ENCODE measurements around the gene IKZF1.

DNA sequence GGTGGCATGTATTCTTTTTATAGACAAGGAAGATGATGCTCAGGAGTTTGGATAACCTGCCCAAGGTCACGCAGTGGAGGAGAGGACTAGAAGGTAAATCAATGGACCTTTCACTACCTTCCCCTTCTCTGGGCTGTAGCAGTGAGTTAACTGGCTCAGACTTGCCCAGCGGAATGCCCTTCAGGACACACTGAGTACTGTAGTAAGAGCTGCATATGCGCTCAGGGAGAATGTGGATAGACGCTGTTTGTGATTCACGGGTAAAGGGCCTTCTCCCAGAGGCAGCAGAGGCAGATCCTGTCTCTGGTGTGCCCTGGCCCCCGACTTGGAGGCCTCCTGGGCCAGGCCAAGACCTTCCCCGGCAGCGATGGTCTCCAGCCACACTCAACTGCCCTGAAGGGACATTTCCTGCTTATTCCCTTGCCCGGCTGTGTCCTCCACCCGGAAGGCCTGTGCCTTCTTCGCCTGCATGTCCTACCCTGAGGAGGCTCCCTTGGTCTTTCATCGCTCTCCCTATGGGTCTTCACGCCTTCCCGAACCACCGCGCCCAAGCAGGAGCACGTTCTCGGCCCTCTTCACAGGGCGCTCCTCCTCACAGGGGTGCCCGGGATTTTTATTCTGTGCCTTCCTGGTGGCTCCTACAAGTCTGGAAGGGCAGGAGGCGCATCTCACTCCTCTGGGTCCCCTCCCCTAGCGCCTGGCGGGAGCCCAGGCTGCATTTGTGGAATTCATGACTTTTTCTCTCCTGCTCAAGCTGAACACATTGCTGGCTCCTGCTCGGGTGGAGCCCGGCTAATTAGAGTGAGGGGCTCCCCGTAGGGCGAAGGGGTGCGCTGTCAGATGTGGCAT is 1.8 kb upstream of the IKZF1 start:
- TF ChIP-seq, protein P1, sequence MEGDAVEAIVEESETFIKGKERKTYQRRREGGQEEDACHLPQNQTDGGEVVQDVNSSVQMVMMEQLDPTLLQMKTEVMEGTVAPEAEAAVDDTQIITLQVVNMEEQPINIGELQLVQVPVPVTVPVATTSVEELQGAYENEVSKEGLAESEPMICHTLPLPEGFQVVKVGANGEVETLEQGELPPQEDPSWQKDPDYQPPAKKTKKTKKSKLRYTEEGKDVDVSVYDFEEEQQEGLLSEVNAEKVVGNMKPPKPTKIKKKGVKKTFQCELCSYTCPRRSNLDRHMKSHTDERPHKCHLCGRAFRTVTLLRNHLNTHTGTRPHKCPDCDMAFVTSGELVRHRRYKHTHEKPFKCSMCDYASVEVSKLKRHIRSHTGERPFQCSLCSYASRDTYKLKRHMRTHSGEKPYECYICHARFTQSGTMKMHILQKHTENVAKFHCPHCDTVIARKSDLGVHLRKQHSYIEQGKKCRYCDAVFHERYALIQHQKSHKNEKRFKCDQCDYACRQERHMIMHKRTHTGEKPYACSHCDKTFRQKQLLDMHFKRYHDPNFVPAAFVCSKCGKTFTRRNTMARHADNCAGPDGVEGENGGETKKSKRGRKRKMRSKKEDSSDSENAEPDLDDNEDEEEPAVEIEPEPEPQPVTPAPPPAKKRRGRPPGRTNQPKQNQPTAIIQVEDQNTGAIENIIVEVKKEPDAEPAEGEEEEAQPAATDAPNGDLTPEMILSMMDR (IDR thresholded peaks at IDR 0.05; ENCODE audit: low read depth, low read length), result no peak
- TF ChIP-seq EZH2phosphoT487 (IDR thresholded peaks at IDR 0.05; ENCODE audit: low read depth), result no peak

Measured in OCI-LY3 (cell line).